Esophagus muscularis mucosa (tissue), 4 donors: ENCODE data around the gene QKI. TPM values are rescaled to one million over a fixed set of nuclear protein-coding genes. Genes with fewer than 3 reads are reported as not detected.

Source experiments
- DNase-seq: peaks from one replicate; pipeline ENCODE4 v3.0.0-alpha.2; 2017; ENCODE audit errors: extremely low spot score
- H3K27ac ChIP-seq, 4 donors: fragments of 200-600 bp; sonication (generic); replicated peaks in 1 of 4; 1 replicate in 3 of 4; 2 replicates in 1 of 4; pipeline ENCODE4 v1.5.1; 2016 to 2019; ENCODE audit warnings: mild to moderate bottlenecking in 1 of 4
- H3K27me3 ChIP-seq, 4 donors: fragments of 200-600 bp; sonication (generic); one replicate each; pipeline versions ENCODE4 v1.5.1 to v1.6.0; 2016 to 2019
- H3K36me3 ChIP-seq, 4 donors: fragments of 200-600 bp; sonication (generic); one replicate each; pipeline ENCODE4 v1.5.1; 2016 to 2019
- H3K4me1 ChIP-seq, 4 donors: fragments of 200-600 bp; sonication (generic); one replicate each; pipeline ENCODE4 v1.5.1; 2016 to 2019
- H3K4me3 ChIP-seq, 4 donors: fragments of 200-600 bp; sonication (generic); 1 replicate in 2 of 4; 2 replicates in 2 of 4; pipeline ENCODE4 v1.5.1; 2016 to 2019; ENCODE audit warnings: mild to moderate bottlenecking in 4 of 4, moderate library complexity in 1 of 4
- H3K9me3 ChIP-seq, 4 donors: fragments of 200-600 bp; sonication (generic); 1 replicate in 3 of 4; 2 replicates in 1 of 4; pipeline ENCODE4 v1.5.1; 2016 to 2019
- EP300 ChIP-seq: sonication (generic); formaldehyde crosslinking; IDR thresholded peaks from one replicate; pipeline ENCODE4 v1.6.1; 2017; ENCODE audit warnings: antibody characterized with exemption
- POLR2A ChIP-seq: fragments of 450-650 bp; IDR thresholded peaks from one replicate; pipeline ENCODE4 v1.6.1; 2017; ENCODE audit warnings: antibody characterized with exemption, moderate library complexity, mild to moderate bottlenecking, low read depth
- POLR2AphosphoS5 ChIP-seq, 2 donors: sonication (generic); formaldehyde crosslinking; IDR thresholded peaks; one replicate each; pipeline ENCODE4 v1.6.1; 2017; ENCODE audit warnings: antibody characterized with exemption in 2 of 2
- WGBS: methylation state at CpG from one replicate; pipeline ENCODE4 v1.1.5; 2018; 5-methylcytosine and 5-hydroxymethylcytosine counted together
- intact Hi-C: fragments of 100-400 bp; cut with DNase I; formaldehyde crosslinking; loops from one replicate; pipeline ENCODE4 v1.15.1; 2023
- total RNA-seq, 4 donors: library from RNA; depleted of rRNA; stranded (reverse); fragments of >200 nt; gene quantifications; one replicate each; pipeline versions ENCODE4 v1.1.0 to v1.2.1, GENCODE V29; 2016
- TF ChIP-seq, protein P1 (sequence below), 3 experiments: fragments of 200-600 bp in 2 of 3; fragments of 450-650 bp in 1 of 3; sonication (generic) in 2 of 3; IDR thresholded peaks; one replicate each; pipeline ENCODE4 v1.5.1; 2017 to 2019; ENCODE audit warnings: antibody characterized with exemption in 3 of 3, mild to moderate bottlenecking in 2 of 3, moderate library complexity in 1 of 3

QKI gene
- total RNA-seq, 4 donors from 2014 or later: 176 to 290 (median 237) TPM

- intact Hi-C loops: no loop called here
- no peak overlapping the region for H3K27ac ChIP-seq
- DNase-seq: no peak
Observed at GRCh38 chr6:163539101-163539762, 124.7 kb downstream of the QKI start.

DNA sequence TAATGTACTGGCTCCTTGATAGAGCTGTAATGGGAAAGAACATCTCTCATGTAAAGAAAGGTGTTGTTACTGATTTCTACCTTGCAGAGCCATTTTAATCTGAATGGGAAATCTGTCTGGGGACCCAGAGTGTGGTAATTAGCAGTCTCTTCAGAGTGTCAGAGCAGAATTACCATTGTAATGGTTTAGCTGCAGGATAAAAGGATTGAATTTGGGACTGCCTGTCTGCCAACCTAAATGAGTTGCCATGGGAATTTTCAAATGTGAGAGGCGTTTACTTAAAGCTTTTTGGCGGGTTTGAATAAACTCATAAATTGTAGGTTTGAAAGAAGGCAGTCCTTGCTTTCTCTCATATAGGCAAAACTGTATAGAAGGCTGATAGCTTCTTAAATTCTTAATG lies 128.8 kb downstream of the QKI start:
- H3K4me1 ChIP-seq: peaks cover 26 to 65% (median 32%) of the 10 kb centered on the region in 4 donors

More at GRCh38 chr6:163539101-163539762, 124.7 kb downstream of the QKI start:
- H3K36me3 ChIP-seq: peaks cover 0 to 14% (median 4%) of the 10 kb centered on the region in 4 donors
- H3K27me3 ChIP-seq: no peaks in the 10 kb centered on the region
- H3K4me1 ChIP-seq: peaks cover 29 to 47% (median 32%) of the 10 kb centered on the region in 4 donors
- no peaks in the 10 kb centered on the region for H3K9me3 ChIP-seq
- whole genome bisulfite sequencing: 89% methylated on average over 5 of the region's 5 CpGs
- no peak overlapping the region for H3K4me3 ChIP-seq
- TF ChIP-seq EP300 (no peak), POLR2AphosphoS5 (IDR thresholded peaks at IDR 0.05) (no peak), POLR2A (no peak)
- TF ChIP-seq, protein P1, sequence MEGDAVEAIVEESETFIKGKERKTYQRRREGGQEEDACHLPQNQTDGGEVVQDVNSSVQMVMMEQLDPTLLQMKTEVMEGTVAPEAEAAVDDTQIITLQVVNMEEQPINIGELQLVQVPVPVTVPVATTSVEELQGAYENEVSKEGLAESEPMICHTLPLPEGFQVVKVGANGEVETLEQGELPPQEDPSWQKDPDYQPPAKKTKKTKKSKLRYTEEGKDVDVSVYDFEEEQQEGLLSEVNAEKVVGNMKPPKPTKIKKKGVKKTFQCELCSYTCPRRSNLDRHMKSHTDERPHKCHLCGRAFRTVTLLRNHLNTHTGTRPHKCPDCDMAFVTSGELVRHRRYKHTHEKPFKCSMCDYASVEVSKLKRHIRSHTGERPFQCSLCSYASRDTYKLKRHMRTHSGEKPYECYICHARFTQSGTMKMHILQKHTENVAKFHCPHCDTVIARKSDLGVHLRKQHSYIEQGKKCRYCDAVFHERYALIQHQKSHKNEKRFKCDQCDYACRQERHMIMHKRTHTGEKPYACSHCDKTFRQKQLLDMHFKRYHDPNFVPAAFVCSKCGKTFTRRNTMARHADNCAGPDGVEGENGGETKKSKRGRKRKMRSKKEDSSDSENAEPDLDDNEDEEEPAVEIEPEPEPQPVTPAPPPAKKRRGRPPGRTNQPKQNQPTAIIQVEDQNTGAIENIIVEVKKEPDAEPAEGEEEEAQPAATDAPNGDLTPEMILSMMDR (IDR thresholded peaks at IDR 0.05): no peak

DNA sequence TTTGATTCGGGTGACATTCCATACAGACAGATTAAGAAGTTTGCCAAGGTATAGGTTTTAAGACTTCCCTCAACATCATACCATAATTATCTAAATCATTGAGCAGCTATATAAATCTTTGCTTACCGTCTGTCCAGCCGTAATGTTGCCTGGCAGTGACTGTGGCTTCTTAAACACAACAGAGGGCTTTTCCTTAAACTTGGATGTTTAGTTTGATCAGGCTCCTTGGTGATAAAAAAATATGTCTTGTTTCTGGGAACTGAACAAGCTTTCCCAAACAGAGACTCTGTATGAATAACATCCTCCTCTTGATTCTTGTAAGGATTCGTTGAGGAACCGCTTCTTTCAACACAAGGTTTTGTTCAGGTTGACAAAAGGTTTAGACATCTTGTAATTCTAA lies 130.9 kb downstream of the QKI start:
- H3K4me1 ChIP-seq: peaks cover 19 to 51% (median 23%) of the 10 kb centered on the region in 4 donors
- no peak for DNase-seq
- no peaks in the 10 kb centered on the region for H3K27me3 ChIP-seq
- no peaks in the 10 kb centered on the region for H3K9me3 ChIP-seq
- no peak for TF ChIP-seq POLR2A
- TF ChIP-seq EP300: no peak
- TF ChIP-seq, protein P1 (IDR thresholded peaks at IDR 0.05): no peak
- no peak for TF ChIP-seq POLR2AphosphoS5 (IDR thresholded peaks at IDR 0.05)
- no peaks in the 10 kb centered on the region for H3K36me3 ChIP-seq
- H3K27ac ChIP-seq: no peak overlapping the region
- H3K4me3 ChIP-seq: no peak overlapping the region
- WGBS: 69% methylated on average over 5 of the region's 5 CpGs
- intact Hi-C loops: no loop called here

More for the DNA sequence above, 128.8 kb downstream of the QKI start:
- WGBS: 85% methylated on average over 2 of the region's 2 CpGs
- Histone ChIP-seq H3K27me3 (no peaks in the 10 kb centered on the region), H3K4me3 (no peak overlapping the region), H3K9me3 (no peaks in the 10 kb centered on the region), H3K36me3 (no peaks in the 10 kb centered on the region), H3K27ac (no peak overlapping the region)
- no peak for TF ChIP-seq POLR2AphosphoS5 (IDR thresholded peaks at IDR 0.05)
- TF ChIP-seq, protein P1 (IDR thresholded peaks at IDR 0.05): no peak
- no peak for TF ChIP-seq EP300
- no peak for TF ChIP-seq POLR2A
- DNase-seq: no peak
- intact Hi-C loops: no loop called here

GRCh38 chr6:163547287-163547686 lies 132.8 kb downstream of the QKI start:
- intact Hi-C loops: no loop called here
- Histone ChIP-seq H3K27ac (no peak overlapping the region), H3K9me3 (no peaks in the 10 kb centered on the region), H3K4me3 (no peak overlapping the region), H3K4me1 (peaks cover 10 to 33% (median 18%) of the 10 kb centered on the region in 4 donors), H3K36me3 (no peaks in the 10 kb centered on the region), H3K27me3 (no peaks in the 10 kb centered on the region)
- no peak for DNase-seq
- TF ChIP-seq POLR2AphosphoS5 (IDR thresholded peaks at IDR 0.05): no peak
- TF ChIP-seq POLR2A: no peak
- TF ChIP-seq EP300: no peak
- TF ChIP-seq, protein P1 (IDR thresholded peaks at IDR 0.05): no peak
- WGBS: 85% methylated on average over 3 of the region's 3 CpGs
